ENCODE data around the gene NECTIN3. TPM values are rescaled to one million over a fixed set of nuclear protein-coding genes. Genes with fewer than 3 reads are reported as not detected.

NECTIN3 gene
- polyA plus RNA-seq, 3 donors = not detected

GRCh38 chr3:111107662-111108035, 36.0 kb downstream of the NECTIN3 start:
- Histone ChIP-seq H3K79me2 (ENCODE audit: insufficient read depth, low read length) (no peaks in the 10 kb centered on the region), H2AFZ (ENCODE audit: insufficient read depth, low read depth, low read length, poor library complexity, severe bottlenecking) (no peak overlapping the region), H3K36me3 (replicated peaks in 1 of 2; ENCODE audit: control insufficient read depth in 1 of 2, insufficient read depth in 2 of 2, low read length in 2 of 2) (no peaks in the 10 kb centered on the region), H3K4me1 (ENCODE audit: control insufficient read depth in 1 of 2, insufficient read depth in 2 of 2, low read length in 2 of 2) (no peaks in the 10 kb centered on the region), H3K27me3 (ENCODE audit: control insufficient read depth in 2 of 2, insufficient read depth in 2 of 2, low read length in 2 of 2) (no peaks in the 10 kb centered on the region), H3K4me2 (replicated peaks; ENCODE audit: extremely low read depth, low read length, poor library complexity, severe bottlenecking) (no peak overlapping the region), H3K9ac (ENCODE audit: insufficient read depth, low read length, poor library complexity, severe bottlenecking) (no peak overlapping the region), H3K9me3 (replicated peaks in 1 of 2; ENCODE audit: control insufficient read depth in 1 of 2, insufficient read depth in 1 of 2, low read length in 2 of 2) (no peaks in the 10 kb centered on the region), H3K4me3 (replicated peaks in 1 of 3; ENCODE audit: low read depth in 2 of 3, low read length in 3 of 3) (no peak overlapping the region), H4K20me1 (ENCODE audit: insufficient read depth, low read length) (no peaks in the 10 kb centered on the region), H3K27ac (ENCODE audit: low read depth in 1 of 2, low read length in 2 of 2) (no peak overlapping the region)
- TF ChIP-seq CTCF (IDR thresholded peaks at IDR 0.05) = no peak
- Mint-ChIP-seq H3K36me3 (no peaks in the 10 kb centered on the region), H3K9me3 (peaks cover 0 to 3% (median 0%) of the 10 kb centered on the region in 7 donors), H3K4me3 (no peak overlapping the region), H3K4me1 (no peaks in the 10 kb centered on the region), H3K27me3 (ENCODE audit: low read depth in 3 of 3) (peaks cover 0 to 4% (median 1%) of the 10 kb centered on the region in 3 donors), H3K27ac (no peak overlapping the region)
- intact Hi-C loops (cut with micrococcal nuclease) = no loop called here
- no CpG with 5 or more reads among the region's 2 CpGs for WGBS (ENCODE audit: insufficient coverage)
- DNase-seq = no peak

GRCh38 chr3:111112913-111113312, 41.3 kb downstream of the NECTIN3 start:
- H3K4me3 ChIP-seq (replicated peaks in 1 of 3; ENCODE audit: low read depth in 2 of 3, low read length in 3 of 3) = no peak overlapping the region
- no peak overlapping the region for H3K4me2 ChIP-seq (replicated peaks; ENCODE audit: extremely low read depth, low read length, poor library complexity, severe bottlenecking)
- no peaks in the 10 kb centered on the region for H3K36me3 ChIP-seq (replicated peaks in 1 of 2; ENCODE audit: control insufficient read depth in 1 of 2, insufficient read depth in 2 of 2, low read length in 2 of 2)
- Mint-ChIP-seq H3K4me1 (no peaks in the 10 kb centered on the region), H3K27ac (no peak overlapping the region), H3K4me3 (no peak overlapping the region), H3K9me3 (peaks cover 0 to 2% (median 0%) of the 10 kb centered on the region in 7 donors), H3K27me3 (ENCODE audit: low read depth in 3 of 3) (peaks cover 0 to 1% (median 0%) of the 10 kb centered on the region in 3 donors), H3K36me3 (no peaks in the 10 kb centered on the region)
- TF ChIP-seq CTCF (IDR thresholded peaks at IDR 0.05) = no peak
- H3K9me3 ChIP-seq (replicated peaks in 1 of 2; ENCODE audit: control insufficient read depth in 1 of 2, insufficient read depth in 1 of 2, low read length in 2 of 2) = no peaks in the 10 kb centered on the region
- H3K27me3 ChIP-seq (ENCODE audit: control insufficient read depth in 2 of 2, insufficient read depth in 2 of 2, low read length in 2 of 2) = no peaks in the 10 kb centered on the region
- H3K9ac ChIP-seq (ENCODE audit: insufficient read depth, low read length, poor library complexity, severe bottlenecking) = no peak overlapping the region
- intact Hi-C loops (cut with micrococcal nuclease) = no loop called here
- no peak for DNase-seq
- no peak overlapping the region for H2AFZ ChIP-seq (ENCODE audit: insufficient read depth, low read depth, low read length, poor library complexity, severe bottlenecking)
- WGBS (ENCODE audit: insufficient coverage) = 100% methylated on average over 1 of the region's 2 CpGs
- no peaks in the 10 kb centered on the region for H3K4me1 ChIP-seq (ENCODE audit: control insufficient read depth in 1 of 2, insufficient read depth in 2 of 2, low read length in 2 of 2)
- no peaks in the 10 kb centered on the region for H4K20me1 ChIP-seq (ENCODE audit: insufficient read depth, low read length)
- no peaks in the 10 kb centered on the region for H3K79me2 ChIP-seq (ENCODE audit: insufficient read depth, low read length)
- no peak overlapping the region for H3K27ac ChIP-seq (ENCODE audit: low read depth in 1 of 2, low read length in 2 of 2)

All from CD14-positive monocyte (primary cell).